Measurements from ENCODE around the gene SRSF11. TPM values are rescaled to one million over a fixed set of nuclear protein-coding genes. Genes with fewer than 3 reads are reported as not detected.

SRSF11 gene
- total RNA-seq, 4 donors from 2014 or later: 53.5 to 171 (median 83.2) TPM

- intact Hi-C loops (cut with DNase I): no loop called here
- Histone ChIP-seq H3K27ac (no peak overlapping the region), H3K27me3 (no peaks in the 10 kb centered on the region), H3K4me3 (no peak overlapping the region), H3K9me3 (no peaks in the 10 kb centered on the region), H3K4me1 (peaks cover 4 to 39% (median 6%) of the 10 kb centered on the region in 3 donors), H3K36me3 (peaks cover 6 to 91% (median 10%) of the 10 kb centered on the region in 3 donors)
- no peak for DNase-seq
- WGBS, 2 donors: 92 to 96% methylated on average over 4 of the region's 4 CpGs
- TF ChIP-seq CTCF (IDR thresholded peaks at IDR 0.05): no peak
- no peak for TF ChIP-seq POLR2A (IDR thresholded peaks at IDR 0.05)
These were observed 10.3 kb downstream of the SRSF11 start for GRCh38 chr1:70231475-70231874.

DNA sequence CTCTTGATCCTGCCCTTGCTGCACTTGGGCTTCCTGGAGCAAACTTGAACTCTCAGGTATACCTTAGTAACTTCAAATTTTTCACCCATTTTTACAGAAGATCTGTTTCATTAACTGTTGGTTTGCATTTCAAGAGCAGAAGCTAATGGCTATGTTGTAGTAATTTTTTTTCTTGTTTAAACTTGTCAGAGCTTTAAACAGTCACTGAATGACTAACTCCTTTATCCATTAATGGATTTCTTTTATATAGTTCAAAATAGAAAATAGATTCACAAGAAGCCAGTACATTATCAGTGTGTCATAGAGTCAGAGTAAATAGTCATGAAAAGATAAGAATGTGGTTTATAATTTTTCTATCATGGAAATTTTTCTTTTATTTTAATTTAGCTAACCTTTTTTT, 13.6 kb downstream of the SRSF11 start:
- Histone ChIP-seq H3K4me3 (no peak overlapping the region), H3K27me3 (no peaks in the 10 kb centered on the region), H3K4me1 (peaks cover 0 to 13% (median 6%) of the 10 kb centered on the region in 3 donors), H3K9me3 (no peaks in the 10 kb centered on the region), H3K36me3 (peaks cover 6 to 100% (median 24%) of the 10 kb centered on the region in 3 donors), H3K27ac (no peak overlapping the region)
- intact Hi-C loops (cut with DNase I): no loop called here
- TF ChIP-seq POLR2A (IDR thresholded peaks at IDR 0.05): no peak
- TF ChIP-seq CTCF (IDR thresholded peaks at IDR 0.05): no peak
- DNase-seq: no peak

GRCh38 chr1:70239940-70240339, 18.8 kb downstream of the SRSF11 start:
- H3K9me3 ChIP-seq: no peaks in the 10 kb centered on the region
- no peak overlapping the region for H3K27ac ChIP-seq
- DNase-seq: no peak
- intact Hi-C loops (cut with DNase I): no loop called here
- H3K4me1 ChIP-seq: peaks cover 0 to 1% (median 0%) of the 10 kb centered on the region in 3 donors
- H3K4me3 ChIP-seq: no peak overlapping the region
- H3K36me3 ChIP-seq: peaks cover 12 to 100% (median 66%) of the 10 kb centered on the region in 3 donors
- TF ChIP-seq POLR2A (IDR thresholded peaks at IDR 0.05): no peak
- TF ChIP-seq CTCF (IDR thresholded peaks at IDR 0.05): no peak
- H3K27me3 ChIP-seq: no peaks in the 10 kb centered on the region

DNA sequence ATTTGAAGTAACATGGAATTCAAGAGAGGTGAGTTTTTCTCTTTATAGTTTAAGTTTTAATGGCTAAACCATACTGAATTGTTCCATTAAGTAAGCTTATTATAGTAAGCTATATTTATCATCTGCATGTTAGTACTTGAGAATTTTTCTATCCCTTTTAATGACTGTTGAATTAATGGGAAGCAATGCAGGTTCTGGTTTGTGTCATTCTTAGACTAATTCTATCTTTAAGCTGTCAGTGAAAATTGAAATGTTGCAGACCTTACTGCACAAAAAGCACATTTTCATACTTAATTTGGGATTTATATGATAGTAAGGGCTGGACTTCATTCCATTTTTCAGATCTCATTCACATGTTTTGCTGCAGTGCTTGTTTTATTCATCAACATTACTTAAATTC, 25.9 kb downstream of the SRSF11 start:
- no peak overlapping the region for H3K4me3 ChIP-seq
- no peaks in the 10 kb centered on the region for H3K9me3 ChIP-seq
- no peak for TF ChIP-seq CTCF (IDR thresholded peaks at IDR 0.05)
- TF ChIP-seq POLR2A (IDR thresholded peaks at IDR 0.05): no peak
- intact Hi-C loops (cut with DNase I): no loop called here
- no peak overlapping the region for H3K27ac ChIP-seq
- DNase-seq: no peak
- H3K4me1 ChIP-seq: no peaks in the 10 kb centered on the region
- no peaks in the 10 kb centered on the region for H3K27me3 ChIP-seq
- H3K36me3 ChIP-seq: peaks cover 6 to 100% (median 78%) of the 10 kb centered on the region in 3 donors

DNA sequence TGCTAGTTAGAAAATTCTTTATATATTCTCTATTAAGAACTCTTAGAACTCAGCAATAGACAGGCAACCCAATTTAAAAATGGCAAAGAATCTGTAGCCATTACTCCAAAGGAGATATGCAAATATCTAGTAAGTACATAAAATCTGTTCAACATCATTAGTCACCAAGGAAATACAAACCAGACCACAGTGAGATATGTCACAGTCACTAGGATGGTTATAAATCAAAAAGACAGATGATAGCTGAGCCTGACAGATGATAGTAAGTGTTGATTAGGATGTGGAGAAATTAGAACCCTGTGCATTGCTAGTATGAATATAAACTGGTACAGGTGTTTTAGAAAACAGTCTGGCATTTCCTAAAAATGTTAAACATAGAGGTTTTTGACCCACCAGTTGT, 26.6 kb downstream of the SRSF11 start:
- TF ChIP-seq POLR2A (IDR thresholded peaks at IDR 0.05) (no peak), CTCF (IDR thresholded peaks at IDR 0.05) (no peak)
- Histone ChIP-seq H3K9me3 (no peaks in the 10 kb centered on the region), H3K4me1 (no peaks in the 10 kb centered on the region), H3K36me3 (peaks cover 6 to 100% (median 73%) of the 10 kb centered on the region in 3 donors), H3K27ac (no peak overlapping the region), H3K27me3 (no peaks in the 10 kb centered on the region), H3K4me3 (no peak overlapping the region)
- intact Hi-C loops (cut with DNase I): no loop called here
- no peak for DNase-seq

Measured in esophagus squamous epithelium (tissue), 5 donors.